EL (cell line): ENCODE data around the gene GP5.

Source experiments
- DNase-seq: peaks from one replicate; pipeline ENCODE4 v3.0.0-alpha.2; 2016

GP5 gene, protein sequence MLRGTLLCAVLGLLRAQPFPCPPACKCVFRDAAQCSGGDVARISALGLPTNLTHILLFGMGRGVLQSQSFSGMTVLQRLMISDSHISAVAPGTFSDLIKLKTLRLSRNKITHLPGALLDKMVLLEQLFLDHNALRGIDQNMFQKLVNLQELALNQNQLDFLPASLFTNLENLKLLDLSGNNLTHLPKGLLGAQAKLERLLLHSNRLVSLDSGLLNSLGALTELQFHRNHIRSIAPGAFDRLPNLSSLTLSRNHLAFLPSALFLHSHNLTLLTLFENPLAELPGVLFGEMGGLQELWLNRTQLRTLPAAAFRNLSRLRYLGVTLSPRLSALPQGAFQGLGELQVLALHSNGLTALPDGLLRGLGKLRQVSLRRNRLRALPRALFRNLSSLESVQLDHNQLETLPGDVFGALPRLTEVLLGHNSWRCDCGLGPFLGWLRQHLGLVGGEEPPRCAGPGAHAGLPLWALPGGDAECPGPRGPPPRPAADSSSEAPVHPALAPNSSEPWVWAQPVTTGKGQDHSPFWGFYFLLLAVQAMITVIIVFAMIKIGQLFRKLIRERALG

DNA sequence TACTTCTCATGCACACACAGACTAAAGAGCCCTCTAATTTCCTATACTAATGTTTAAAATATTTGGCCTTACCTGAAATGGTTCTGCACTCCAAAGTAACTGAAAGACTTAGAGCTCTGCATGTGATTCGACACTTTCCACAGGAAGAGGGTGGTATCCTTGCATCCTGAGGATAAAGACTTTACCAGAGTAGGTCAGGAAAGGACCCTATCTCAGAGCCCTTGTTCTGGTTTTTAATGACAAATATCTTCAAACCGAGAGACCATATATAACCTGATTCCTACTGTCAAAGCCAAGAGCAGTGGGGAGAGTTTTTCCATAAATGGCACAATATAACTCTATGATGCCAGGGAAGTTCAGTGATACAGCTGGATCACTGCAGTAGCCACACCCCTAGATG is at the start of gene GP5:
Gene GP5 (minus strand): TSS at position 101 of the 400 bp plus-strand sequence. CDS start 984 bp downstream, outside the sequence.
- DNase-seq, result no peak

DNA sequence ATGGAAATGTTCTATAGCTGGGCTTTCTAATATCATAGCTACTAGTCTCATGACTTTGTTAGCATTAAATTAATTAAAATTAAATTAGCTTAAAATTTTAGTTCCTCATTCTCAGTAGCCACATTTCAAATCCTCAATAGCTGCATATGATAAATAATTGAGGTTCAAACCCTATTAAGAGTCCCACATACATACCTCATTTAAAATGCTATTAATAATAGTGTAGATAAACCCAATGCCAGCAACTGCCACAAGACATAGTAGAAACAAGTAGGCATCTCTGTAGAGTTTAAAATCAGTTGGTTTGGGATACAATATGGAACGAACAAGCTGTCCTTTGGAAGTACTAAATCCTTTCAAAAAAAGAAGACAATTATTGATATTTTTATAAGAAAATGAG is 48.6 kb upstream of the GP5 start:
- DNase-seq, result no peak

DNA sequence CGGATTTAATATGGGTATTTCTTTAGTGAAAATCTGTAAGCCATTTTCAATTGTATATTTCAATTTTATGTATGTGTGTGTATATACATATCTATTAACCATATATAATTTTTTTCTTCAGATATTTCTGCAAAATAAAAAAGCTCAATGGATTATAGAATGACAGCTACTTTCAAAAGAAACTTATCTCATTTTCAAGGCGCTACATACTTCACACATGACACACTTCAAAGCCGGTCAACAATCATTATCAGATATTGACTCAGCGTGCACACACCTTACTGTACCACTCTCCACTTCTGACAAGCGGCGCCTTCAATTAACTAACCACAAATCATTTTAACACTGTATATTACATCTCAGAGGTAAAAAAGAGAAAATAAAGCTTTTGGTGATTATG is 48.1 kb upstream of the GP5 start:
- no peak for DNase-seq

DNA sequence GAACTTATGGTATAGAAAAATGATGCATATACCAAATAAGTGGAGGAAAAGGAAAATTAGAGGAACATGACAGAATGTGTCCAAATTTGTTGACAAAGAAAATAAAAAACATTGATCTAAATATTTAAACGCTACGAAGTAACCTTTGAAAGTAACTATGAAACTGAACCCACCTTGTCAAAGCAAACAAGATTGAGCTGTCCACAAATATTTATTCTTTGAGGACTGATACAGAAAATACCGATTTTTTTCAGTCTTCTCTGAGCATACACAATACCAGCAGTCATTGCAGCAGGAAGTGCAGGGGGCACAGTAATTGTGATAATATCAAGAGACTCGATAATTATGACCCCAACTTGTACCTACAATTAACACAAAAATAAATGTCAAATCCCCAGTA is 47.7 kb upstream of the GP5 start:
- DNase-seq, result no peak

DNA sequence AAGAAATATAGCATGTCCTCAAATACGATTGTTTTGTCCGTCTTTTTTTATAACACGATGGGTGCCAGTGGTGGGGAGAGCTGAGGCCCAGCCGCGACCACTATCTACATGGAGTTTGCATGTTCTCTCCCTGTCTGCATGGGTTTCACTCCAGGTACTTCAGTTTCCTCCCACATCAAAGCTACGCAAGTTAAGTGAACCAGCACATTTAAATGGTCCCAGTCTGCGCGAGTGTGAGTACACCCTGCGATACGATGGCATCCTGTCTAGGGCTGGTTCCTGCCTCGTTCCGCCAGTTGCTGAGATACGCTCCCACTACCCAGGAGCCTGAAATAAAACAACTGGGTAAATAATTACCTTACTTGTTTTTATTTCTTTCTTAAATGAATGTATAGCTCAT is 47.1 kb upstream of the GP5 start:
- no peak for DNase-seq

DNA sequence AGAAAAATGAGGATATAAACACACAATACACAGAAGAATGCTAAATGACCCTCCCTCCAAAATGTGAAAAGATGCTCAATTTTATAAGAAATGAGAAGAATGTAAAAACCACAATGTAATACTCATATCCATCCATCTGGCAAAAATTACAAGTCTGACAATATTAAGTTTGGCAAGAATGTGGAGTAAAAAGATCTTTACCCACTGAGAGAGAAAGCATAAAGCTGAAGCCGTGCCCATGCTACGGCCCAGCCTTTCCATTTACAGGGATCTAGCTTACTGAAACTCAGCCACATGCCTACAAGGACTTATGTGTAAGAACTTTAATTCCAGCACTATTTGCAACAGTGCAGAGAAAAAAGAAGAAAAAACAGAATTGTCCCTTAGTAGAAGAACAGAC is 44.8 kb upstream of the GP5 start:
- no peak for DNase-seq

DNA sequence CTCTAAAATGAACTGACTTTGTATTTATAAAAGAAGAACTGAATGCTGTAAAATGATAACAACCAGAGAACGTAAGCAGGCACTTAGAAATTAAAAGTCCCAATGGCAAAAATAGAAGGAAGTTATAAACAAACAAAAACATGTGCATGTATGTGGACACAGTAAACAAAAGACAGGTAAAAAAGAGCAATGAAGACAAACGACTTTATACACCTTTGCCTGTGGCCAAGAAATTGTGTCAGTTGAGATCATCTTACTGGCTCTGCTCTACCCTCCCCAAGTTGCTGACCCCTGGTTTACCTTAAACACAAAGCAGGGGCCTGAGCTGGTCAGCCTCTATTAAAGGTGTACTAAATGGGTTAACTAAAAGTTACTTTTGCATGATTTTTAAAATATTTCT is 41.7 kb upstream of the GP5 start:
- no peak for DNase-seq

DNA sequence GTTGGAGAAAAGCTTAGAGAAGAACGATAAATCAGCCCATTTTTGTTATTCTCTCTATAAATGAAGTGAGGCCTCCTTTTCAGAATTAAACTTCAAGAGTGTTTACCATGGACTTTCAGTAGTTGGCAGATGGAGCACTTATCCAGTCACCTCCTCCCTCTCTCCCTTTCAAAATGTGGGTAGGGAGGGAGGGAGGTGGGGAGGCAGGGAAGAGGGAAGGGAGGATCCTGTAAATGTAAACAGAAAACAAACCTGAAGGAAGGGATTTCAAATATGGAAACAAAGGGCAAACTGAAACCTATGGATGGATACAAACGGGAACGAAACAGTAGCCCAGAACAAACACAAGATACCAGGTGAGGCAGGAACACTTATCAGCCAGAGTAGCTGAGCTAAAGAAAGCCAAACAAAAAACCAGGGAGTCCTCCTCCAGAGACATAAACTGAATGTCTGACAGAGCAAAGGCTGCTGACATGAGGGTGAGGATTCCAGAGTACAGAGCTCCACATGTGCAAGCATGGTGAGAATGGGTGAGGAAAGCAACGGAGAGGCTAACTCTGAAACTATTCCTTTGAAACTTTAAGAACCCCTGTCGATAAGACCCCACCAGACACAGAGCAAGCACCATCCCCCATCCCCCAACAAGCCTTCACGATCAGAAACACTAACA is 41.0 kb upstream of the GP5 start:
- DNase-seq, result no peak

DNA sequence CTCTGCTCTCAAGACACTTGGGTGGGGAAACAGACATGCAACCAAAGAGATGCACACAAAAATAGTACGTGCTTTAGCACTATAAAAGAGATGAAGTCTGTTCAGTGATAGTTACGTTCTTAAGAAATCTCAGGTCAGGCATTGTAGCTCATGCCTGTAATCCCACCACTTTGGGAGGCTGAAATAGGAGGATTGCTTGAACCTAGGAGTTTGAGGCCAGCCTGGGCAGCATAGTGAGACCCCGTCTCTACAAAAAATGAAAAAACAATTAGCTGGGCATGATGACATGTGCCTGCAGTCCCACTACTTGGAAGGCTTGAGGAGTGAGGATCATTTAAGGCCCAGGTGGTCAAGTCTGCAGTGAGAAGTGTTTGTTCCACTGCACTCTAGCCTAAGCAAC is 35.4 kb upstream of the GP5 start:
- no peak for DNase-seq

DNA sequence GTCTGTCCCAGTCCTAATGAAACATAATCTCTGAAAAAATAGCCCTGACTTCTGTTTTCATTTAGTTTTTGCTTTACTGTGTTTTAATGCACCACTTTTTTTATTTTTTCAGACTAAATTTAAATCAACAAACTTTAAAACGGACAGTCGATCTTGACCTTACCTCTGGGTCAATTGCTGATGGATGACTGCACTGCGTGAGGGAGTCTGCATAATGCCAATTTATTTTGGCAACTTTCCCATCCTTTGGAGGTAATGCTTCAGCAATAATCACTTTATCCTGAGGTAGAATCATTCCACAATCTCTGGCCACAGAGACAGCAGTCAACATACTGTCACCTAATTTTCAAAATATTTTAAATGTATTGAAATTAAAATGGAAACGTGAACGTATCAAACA is 32.5 kb upstream of the GP5 start:
- DNase-seq, result no peak

DNA sequence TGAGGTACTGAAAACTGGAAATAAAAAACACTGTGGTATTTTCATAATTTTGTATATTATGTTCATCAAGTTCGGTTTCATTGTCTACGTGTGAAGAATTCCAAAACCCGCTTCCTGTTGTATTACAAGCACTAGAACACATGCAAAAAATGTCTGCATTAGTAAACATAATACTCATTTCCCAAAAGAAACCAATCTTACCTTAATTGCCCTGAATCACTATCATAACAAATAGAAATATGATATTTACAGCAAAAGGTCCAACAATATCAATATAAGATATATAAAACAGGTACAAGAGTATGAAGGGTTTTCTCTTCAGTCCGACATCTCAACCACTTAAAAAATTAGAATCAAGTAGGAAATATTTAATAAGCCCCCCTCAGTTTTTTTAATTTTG is 26.3 kb upstream of the GP5 start:
- DNase-seq, result no peak

DNA sequence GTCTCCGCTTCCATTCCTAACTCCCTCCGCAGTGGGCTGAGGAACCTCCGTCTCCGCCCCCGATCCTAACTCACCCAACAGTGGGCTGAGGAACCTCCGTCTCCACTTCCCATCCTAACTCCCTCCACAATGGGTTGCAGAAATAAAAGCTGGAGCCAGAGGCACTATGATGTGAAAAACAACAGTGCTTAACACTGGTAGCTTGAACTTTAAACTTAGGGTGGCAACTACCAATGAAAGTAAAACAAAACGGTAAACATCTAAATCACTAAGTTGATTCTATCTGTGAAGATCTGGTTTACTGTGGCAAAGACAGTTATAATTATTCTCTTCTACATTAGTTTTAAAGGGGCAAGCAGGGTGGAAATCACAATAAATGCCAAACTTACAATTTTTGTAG is 25.9 kb upstream of the GP5 start:
- DNase-seq, result no peak

DNA sequence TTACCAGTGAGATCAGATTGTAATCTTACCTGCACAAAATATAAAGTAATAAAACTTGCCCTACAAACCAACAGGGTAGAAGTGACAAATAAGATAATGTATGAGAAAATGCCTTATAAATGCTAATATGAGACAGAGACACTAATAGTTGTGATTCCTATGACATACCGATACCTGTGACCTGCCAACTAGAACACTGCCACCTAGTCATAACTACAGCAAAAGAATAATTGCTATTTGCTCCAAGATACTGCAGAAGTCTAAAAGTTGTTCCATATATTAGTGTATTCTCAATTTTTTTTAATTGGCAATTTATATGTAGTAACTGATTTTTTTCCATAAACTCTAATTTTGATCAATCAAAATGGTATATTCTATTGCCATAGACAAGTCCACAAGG is 25.3 kb upstream of the GP5 start:
- DNase-seq, result no peak

DNA sequence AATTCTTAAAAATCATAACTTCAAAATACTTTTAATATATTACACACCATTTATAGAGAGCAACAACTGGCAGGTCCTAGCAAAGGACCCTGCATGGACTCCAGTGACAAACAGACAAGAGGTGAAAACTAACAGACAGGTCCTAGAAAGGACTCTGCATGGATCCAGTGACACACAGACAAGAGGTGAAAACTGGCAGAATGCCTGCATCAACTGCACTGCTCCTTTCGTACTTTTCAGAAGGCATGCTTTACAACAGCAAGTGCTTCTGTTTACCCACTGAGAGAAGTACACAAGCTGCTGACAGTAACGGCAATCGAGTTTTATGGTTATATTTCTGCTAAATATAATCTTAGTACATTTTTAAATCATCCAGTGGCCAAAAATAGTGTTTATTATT is 24.3 kb upstream of the GP5 start:
- no peak for DNase-seq

DNA sequence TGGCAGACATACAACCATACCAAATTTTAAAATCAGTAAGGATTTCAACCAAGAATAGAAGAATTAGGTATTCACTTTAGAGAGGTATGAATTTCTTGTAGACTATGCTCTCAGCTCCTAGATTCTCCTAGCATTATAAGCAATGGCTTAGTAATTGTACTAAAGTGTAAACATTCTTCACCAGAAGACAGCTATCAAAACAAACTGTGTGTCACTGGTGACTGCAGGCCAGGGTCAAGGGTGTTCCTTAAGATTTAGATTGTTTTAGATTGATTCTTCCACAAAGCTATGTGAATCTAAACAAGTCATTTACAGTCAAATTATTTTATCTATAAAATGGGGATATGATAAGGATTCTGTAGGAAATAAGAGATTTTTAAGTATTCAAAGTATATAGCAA is 23.1 kb upstream of the GP5 start:
- DNase-seq, result peak; percentile 49

DNA sequence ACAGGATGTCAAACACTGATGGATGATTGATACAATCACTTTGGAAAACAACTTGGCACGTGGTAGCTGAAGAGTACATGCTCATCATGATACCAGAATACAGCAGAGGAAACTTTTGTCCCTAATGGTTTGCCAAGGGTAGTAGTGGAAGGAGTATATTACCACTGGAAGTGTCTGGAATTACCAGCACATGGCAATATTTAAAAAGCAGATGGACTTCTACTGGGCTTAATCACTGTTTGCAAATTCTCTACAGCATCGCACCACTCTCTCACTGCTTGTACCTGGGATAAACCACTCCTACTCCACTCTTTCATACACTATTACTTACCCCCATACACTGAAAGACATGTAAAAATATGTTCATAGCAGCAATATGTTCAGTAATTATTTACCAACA is 19.6 kb upstream of the GP5 start:
- no peak for DNase-seq

DNA sequence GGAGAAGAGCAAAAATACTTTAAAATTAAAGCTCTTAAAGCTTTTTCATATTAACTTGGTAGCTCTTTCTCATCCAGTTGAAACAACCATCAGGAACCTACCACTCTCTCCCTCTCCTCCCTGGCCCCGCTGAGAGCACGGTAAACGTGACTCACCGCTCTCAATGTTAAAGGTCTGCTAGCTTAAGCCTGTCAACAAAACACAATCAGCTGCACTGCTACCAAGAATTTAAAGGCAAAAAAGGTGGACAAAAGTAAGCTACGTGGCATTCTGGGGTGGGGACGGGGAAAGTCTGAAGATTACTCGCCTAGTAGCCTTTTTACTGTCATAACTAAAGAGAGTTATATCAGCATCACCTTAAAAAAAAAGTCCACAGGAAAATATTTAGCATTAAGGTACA is 8.4 kb upstream of the GP5 start:
- peak; percentile 30 for DNase-seq

DNA sequence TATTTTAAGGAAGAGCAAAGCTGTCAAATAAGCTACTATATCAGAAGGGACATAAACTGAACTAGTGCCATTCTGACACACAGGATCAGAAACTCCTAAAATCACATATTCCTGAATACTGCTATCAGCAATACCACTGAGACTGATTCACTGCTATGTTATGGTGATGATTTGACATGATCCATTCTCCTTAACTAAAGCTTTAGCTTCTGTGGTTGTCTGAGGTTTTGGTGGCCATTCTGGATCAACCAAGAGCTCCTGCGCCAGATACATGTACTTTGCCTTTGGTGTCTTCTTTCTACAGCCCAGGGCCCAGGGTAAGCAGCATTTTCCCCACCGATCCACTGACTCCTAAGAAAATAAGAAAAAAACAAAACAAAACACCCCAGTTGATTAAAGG is 6.7 kb upstream of the GP5 start:
- no peak for DNase-seq

DNA sequence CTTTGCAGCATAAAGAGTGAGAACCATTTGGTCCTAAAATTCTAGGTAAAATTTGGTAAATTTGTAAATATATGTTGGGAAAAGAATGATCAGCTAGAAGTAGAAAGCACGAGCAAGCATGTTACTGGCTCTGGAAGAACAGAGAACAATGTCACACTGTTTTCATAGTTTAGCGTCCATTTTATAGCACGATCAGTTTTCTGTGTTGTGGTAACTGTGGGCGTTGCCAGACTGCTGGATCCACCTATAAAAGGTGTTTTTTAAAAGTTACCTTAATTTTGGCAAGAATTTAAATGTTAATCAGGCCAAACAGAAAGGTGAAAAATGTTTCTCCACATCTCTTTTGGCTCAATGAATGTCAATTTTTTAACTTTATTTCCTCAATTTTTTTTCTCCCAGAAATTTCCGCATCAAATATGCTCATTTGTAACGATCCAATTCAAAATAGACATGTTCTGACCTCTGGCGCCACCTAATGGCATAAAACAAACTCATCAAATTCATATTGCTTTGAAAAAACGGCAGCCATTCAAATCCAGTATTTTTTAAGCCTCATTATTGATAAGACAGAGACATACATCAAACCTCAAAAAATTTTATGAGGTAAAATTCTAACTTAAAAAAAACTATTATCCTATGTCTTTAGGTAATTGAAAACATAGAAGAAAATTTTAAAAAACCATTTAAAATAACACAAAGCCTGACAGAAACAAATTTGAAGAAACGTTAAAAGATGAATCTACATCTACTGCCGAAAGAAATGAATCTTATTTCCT is 5.5 kb upstream of the GP5 start:
- DNase-seq, result peak; percentile 62

DNA sequence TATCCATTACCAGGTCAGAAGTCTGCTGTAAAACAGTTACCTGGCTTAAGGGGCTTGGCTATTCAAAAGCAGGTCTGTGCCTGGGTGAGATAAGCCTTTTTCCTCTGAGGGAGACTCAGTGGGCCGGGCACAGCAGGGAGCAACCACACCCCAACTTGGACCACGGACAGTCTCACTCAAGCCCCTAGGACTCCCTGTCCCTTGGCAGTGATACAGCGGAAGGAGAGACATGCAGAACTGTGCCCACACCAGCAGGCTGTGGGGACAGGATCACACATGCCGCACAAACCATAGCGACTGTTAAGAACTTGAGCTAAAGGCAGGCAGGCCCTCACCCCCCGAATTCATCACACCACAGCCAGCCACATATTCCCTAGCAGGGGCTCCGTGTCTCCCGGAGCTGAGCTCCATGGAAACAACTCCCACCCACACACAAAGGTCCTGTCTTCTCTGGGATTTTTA is 2.8 kb upstream of the GP5 start:
- DNase-seq, result no peak

DNA sequence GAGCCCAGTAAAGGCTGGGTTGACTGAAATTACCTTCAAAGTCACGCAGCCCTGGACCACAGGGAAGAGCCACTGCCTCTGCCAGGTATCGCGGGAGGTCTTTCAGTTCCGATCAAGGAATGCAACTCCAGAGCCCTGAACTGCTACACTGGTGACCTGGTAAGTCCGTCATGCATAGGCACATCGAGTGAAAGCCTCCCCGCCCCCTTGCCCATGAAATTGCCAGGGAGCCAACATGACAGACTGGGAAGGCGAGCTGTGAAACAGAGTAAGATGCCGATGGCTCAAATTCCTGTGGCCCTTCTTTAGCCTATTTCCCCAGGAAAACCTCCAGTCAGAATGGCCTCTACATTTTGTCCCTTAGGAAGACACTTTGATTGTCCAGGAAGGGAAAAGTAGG is 2.3 kb upstream of the GP5 start:
- DNase-seq, result no peak

DNA sequence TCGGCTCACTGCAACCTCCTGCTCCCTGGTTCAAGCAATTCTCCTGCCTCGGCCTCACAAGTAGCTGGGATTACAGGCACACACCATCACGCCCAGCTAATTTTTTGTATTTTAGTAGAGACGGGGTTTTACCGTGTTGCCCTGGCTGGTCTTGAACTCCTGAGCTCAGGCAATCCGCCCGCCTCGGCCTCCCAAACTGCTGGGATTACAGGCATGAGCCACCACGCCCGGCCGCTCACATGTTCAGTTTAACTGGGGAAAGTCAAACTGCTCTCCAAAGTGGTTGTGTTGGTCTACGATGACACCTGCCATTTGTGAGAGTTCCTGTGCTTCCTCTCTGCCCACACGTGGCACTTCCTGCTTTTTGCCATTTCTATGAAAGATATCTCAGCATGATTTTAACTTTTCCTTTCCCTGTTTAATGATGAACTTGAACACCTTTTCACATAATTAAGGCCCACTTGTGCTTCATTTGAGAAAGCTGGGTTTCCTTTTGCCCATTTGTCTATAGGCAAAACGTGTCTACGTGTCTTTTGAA is 877 bp upstream of the GP5 start:
- DNase-seq, result no peak

DNA sequence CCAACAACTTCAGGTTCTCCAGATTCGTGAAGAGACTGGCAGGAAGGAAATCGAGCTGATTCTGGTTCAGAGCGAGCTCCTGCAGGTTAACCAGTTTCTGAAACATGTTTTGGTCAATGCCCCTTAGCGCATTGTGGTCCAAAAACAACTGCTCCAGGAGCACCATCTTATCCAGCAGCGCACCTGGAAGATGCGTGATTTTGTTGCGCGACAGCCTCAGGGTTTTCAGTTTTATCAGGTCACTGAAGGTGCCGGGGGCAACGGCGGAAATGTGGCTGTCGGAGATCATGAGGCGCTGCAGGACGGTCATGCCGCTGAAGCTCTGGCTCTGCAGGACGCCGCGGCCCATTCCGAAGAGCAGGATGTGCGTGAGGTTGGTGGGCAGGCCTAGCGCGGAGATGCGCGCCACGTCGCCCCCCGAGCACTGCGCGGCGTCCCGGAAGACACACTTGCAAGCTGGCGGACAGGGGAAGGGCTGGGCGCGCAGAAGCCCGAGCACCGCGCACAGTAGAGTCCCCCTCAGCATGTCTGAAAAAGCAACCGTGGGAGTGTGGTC is 1.2 kb downstream of the GP5 start:
- DNase-seq, result no peak
